RWPE2 (cell line): Measurements from ENCODE around the gene LIPH.
A peak's percentile ranks its signal among the peaks of the same experiment; 100 is the strongest.

Source experiments
- ATAC-seq: fragments of 200-7000 bp; cut with Tn5 transposase; 3 replicates; pipeline ENCODE4 v1.9.1; 2021; ENCODE audit warnings: low read depth
- DNase-seq: peaks from one replicate; pipeline ENCODE4 v3.0.0-alpha.2; 2020; ENCODE audit warnings: low spot score
- H3K27ac ChIP-seq: fragments of 450-650 bp; 2 replicates; pipeline ENCODE4 v1.5.1; 2017; ENCODE audit warnings: mild to moderate bottlenecking; ENCODE audit not compliant: poor library complexity, severe bottlenecking
- H3K27me3 ChIP-seq: fragments of 250-450 bp; sonication (Bioruptor Pico); 2 replicates; pipeline ENCODE4 v1.5.1; 2021; ENCODE audit warnings: mild to moderate bottlenecking, moderate library complexity; ENCODE audit not compliant: insufficient read depth, poor library complexity, severe bottlenecking
- H3K36me3 ChIP-seq: fragments of 250-450 bp; sonication (Bioruptor Pico); 2 replicates; pipeline ENCODE4 v1.5.1; 2020; ENCODE audit warnings: low read depth, mild to moderate bottlenecking, moderate library complexity
- H3K4me1 ChIP-seq: fragments of 250-450 bp; sonication (Bioruptor Pico); 2 replicates; pipeline ENCODE4 v1.5.1; 2021; ENCODE audit warnings: mild to moderate bottlenecking, moderate library complexity; ENCODE audit not compliant: insufficient read depth, poor library complexity, severe bottlenecking
- H3K4me3 ChIP-seq: fragments of 250-450 bp; sonication (Bioruptor Pico); 2 replicates; pipeline ENCODE4 v1.5.1; 2021; ENCODE audit warnings: mild to moderate bottlenecking, moderate library complexity; ENCODE audit not compliant: severe bottlenecking
- H3K9me3 ChIP-seq: fragments of 250-450 bp; sonication (Bioruptor Pico); 2 replicates; pipeline ENCODE4 v1.5.1; 2021; ENCODE audit warnings: mild to moderate bottlenecking, moderate library complexity; ENCODE audit not compliant: severe bottlenecking
- CTCF ChIP-seq: fragments of 450-650 bp; IDR thresholded peaks from one replicate; pipeline ENCODE4 v1.5.1; 2017; ENCODE audit warnings: mild to moderate bottlenecking, moderate library complexity; ENCODE audit not compliant: poor library complexity, severe bottlenecking

Gene LIPH

GRCh38 chr3:185503521-185503920 lies 48.9 kb downstream of the LIPH start:
- Histone ChIP-seq H3K4me1 (no peaks in the 10 kb centered on the region), H3K36me3 (no peaks in the 10 kb centered on the region), H3K4me3 (no peak overlapping the region), H3K9me3 (no peaks in the 10 kb centered on the region), H3K27ac (no peak overlapping the region), H3K27me3 (no peaks in the 10 kb centered on the region)
- DNase-seq (no peak), ATAC-seq (no peak)
- no peak for TF ChIP-seq CTCF

GRCh38 chr3:185502987-185503386 lies 49.4 kb downstream of the LIPH start:
- Histone ChIP-seq H3K4me1 (no peaks in the 10 kb centered on the region), H3K9me3 (no peaks in the 10 kb centered on the region), H3K27me3 (no peaks in the 10 kb centered on the region), H3K36me3 (no peaks in the 10 kb centered on the region), H3K27ac (no peak overlapping the region), H3K4me3 (no peak overlapping the region)
- ATAC-seq (no peak), DNase-seq (no peak)
- no peak for TF ChIP-seq CTCF

GRCh38 chr3:185498503-185499396 lies 53.6 kb downstream of the LIPH start, which contains the start of gene TMEM41A:
Gene TMEM41A (minus strand): TSS chr3:185499035. CDS start chr3:185498961, 74 bp downstream.
- ATAC-seq (peak; percentile 94), DNase-seq (peak; percentile 89)
- peak; percentile 37 for TF ChIP-seq CTCF
- H3K27me3 ChIP-seq: no peaks in the 10 kb centered on the region
- peak within 1 kb of the TSS; percentile 57 for H3K27ac ChIP-seq
- H3K4me3 ChIP-seq: peak within 1 kb of the TSS; percentile 67
- peaks cover 32% of the 10 kb centered on the region for H3K36me3 ChIP-seq
- H3K9me3 ChIP-seq: no peaks in the 10 kb centered on the region
- no peaks in the 10 kb centered on the region for H3K4me1 ChIP-seq

GRCh38 chr3:185490241-185490640 lies 62.1 kb downstream of the LIPH start:
- H3K27ac ChIP-seq: no peak overlapping the region
- H3K4me1 ChIP-seq: no peaks in the 10 kb centered on the region
- no peak for ATAC-seq
- no peak for TF ChIP-seq CTCF
- no peak overlapping the region for H3K4me3 ChIP-seq
- no peak for DNase-seq
- no peaks in the 10 kb centered on the region for H3K9me3 ChIP-seq
- H3K27me3 ChIP-seq: no peaks in the 10 kb centered on the region
- peaks cover 52% of the 10 kb centered on the region for H3K36me3 ChIP-seq

- H3K9me3 ChIP-seq: no peaks in the 10 kb centered on the region
- H3K27me3 ChIP-seq: no peaks in the 10 kb centered on the region
- H3K4me3 ChIP-seq: no peak overlapping the region
- no peak overlapping the region for H3K27ac ChIP-seq
- no peak for ATAC-seq
- H3K36me3 ChIP-seq: peaks cover 44% of the 10 kb centered on the region
- DNase-seq: no peak
- TF ChIP-seq CTCF: no peak
- no peaks in the 10 kb centered on the region for H3K4me1 ChIP-seq
These were observed 62.9 kb downstream of the LIPH start for GRCh38 chr3:185489462-185489861.
